Ecto neural progenitor cell (in vitro differentiated cells): ENCODE data around the gene C5.
"Not testable (repeated sequence)": the region's sequence is repeated elsewhere in the genome, so short reads cannot be mapped to it uniquely, and the experiment has no call there.

Source experiments
- DNase-seq: peaks from one replicate; pipeline ENCODE4 v3.0.0-alpha.2; 2018; ENCODE audit warnings: low spot score

Gene C5

DNA sequence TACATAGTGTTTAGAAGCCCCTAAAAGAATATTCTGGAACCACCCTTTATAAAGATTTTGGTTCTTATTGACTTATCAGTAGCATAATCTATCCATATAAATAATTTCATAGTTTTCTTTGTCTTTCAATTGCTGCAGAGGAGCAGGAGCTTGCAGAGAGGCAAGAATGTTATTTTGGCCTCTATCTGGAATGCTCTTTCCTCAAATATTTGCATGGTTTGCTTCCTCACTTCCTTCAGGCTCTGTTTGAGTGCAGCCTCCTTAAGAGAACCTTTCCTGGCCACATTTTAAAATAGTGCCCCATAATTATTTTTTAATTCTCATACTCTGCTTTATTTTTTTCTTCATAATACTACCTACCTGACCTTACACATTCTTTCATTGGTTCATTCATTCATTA lies 1.5 kb downstream of the C5 start:
- DNase-seq: no peak

DNA sequence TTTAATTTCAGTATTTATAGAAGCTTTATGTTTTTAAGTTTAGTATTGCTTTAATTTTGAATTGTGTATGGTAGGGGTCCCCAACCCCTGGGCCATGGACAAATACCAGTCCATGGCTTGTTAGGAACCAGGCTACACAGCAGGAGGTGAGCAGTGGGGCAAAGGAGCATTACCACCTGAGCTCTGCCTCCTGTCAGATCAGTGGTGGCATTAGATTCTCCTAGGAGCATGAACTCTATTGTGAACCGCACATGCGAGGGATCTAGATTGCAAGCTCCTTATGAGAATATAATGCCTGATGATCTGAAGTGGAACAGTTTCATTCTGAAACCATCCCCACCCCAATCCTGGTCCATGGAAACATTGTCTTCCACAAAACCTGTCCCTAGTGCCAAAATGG lies 1.9 kb downstream of the C5 start:
- no peak for DNase-seq

- no peak for DNase-seq
Observed at GRCh38 chr9:121038804-121039203, 11.3 kb downstream of the C5 start.

GRCh38 chr9:121038362-121038761 lies 11.7 kb downstream of the C5 start:
- DNase-seq: no peak

GRCh38 chr9:121035717-121036116 lies 14.4 kb downstream of the C5 start:
- DNase-seq: not testable (repeated sequence)

DNA sequence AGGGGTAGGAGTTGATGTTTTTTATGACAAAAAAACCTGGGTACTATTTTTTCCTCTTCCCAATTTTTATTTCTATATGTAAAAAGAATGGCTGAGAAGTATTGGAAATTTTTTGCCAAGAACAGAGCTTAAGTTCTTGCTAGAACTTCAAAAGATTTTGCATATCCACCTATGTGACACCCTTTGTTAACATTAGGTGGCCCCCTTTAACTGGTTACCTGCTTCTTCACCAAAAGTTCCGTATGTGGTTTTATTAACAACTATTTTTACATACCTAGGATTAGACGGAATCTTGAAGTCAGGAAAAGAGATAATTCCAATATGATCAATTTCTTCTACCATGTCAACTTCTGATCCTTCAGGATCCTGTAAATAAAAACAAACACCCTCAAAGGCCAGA lies 15.5 kb downstream of the C5 start:
- no peak for DNase-seq

GRCh38 chr9:121029469-121029868 lies 20.6 kb downstream of the C5 start:
- no peak for DNase-seq

- DNase-seq: not testable (repeated sequence)
Observed at GRCh38 chr9:121028285-121028684, 21.8 kb downstream of the C5 start.

GRCh38 chr9:121026768-121027167 lies 23.3 kb downstream of the C5 start:
- DNase-seq: no peak

GRCh38 chr9:121026260-121026691 lies 23.8 kb downstream of the C5 start:
- no peak for DNase-seq

GRCh38 chr9:121024237-121024636 lies 25.8 kb downstream of the C5 start:
- DNase-seq: no peak

DNA sequence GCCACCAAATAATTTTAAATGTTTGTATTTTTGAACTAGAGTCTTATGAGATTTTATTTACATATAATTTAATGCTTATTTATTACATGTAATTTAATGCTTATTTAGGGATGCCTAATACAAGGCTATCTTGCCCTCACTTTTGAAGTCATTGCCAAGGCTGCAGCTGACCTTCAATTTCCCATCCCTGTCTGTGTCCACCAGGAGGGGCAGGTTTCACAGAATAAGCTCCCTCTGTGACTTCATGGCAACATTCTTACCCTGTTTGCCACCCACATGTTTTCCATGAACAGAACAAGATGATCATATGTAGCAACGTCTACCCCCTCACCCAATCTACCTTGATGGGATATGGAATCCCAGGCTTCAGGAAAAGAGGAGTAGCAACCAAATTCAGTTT lies 27.0 kb downstream of the C5 start:
- DNase-seq: no peak

- no peak for DNase-seq
Observed at GRCh38 chr9:121021301-121021700, 28.8 kb downstream of the C5 start.

DNA sequence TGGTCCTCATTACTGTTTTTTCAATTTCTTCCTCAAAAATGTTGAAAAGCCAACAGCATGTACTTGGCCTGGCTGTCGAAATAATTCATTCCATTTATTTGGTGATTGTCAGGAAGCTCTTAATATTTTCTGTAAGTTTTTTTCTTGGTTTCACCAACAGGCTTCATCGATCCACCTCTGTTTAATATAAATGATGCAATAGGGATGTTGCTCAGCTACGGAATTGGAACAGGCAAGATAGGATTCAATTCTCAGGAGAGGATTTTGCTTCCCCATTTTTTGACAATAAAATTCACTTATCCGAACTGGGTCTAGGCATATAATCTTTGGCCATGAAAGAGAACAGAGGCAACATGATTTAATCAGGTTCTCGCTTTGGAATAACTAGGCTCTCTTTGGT lies 30.8 kb downstream of the C5 start:
- no peak for DNase-seq

DNA sequence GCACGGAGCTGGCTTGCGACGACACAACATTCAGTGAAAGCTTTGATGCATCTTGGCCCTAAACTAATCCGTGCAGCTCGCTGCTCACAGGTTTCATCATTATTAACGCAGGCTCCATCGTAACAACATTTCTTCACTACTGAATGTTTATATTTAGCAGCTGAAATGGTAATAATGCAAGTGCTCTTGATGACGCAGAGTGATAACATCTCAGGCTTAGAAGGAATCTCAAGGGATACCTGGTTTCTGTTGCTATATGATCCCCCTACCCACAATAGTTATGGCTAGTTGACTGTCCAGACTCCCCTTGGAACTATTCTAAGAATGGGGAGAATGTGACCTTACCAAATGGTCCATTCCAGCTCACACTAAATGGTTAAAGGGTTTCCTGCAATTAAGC lies 36.2 kb downstream of the C5 start:
- DNase-seq: no peak

- no peak for DNase-seq
Observed at GRCh38 chr9:121009650-121010049, 40.4 kb downstream of the C5 start.

DNA sequence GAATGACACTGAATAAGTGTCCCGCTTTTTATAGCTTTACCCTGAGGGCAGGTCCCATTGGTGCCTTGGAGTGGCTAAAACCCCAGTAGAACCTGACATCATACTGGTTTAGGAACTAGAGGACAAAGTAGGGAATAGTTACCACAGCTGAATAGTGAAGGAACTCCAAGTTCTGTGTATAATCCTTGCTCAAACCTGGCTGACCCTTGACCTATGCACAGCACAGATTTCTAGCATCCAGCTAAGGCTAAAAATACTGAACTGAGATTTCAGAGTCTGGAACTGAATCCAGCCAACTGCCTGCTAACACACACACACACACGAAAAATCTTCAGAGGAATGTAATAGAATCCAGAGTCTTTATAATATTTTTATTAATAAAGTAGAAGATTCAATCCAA lies 50.8 kb downstream of the C5 start:
- DNase-seq: no peak

DNA sequence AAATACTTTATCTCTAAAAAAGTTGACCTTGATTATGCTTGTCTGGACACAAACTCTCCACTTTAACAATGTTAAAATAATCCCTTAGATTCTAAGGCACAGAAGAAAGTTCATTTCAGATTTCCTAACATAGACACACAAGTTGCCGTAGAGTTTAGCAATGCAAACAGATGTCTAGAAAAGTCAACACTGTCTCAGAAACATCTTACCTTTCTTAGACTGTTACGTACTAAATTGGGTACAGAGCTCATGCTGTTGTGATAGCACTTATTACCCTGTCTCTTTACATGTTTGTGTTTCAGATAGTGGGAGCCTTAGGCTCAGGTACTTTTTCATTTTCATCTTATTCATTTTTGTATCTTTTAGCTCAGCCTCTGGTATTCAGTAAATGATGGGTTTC lies 52.0 kb downstream of the C5 start:
- no peak for DNase-seq

- no peak for DNase-seq
Observed at GRCh38 chr9:120997502-120997901, 52.6 kb downstream of the C5 start.

- no peak for DNase-seq
Observed at GRCh38 chr9:120996409-120996808, 53.7 kb downstream of the C5 start.

DNA sequence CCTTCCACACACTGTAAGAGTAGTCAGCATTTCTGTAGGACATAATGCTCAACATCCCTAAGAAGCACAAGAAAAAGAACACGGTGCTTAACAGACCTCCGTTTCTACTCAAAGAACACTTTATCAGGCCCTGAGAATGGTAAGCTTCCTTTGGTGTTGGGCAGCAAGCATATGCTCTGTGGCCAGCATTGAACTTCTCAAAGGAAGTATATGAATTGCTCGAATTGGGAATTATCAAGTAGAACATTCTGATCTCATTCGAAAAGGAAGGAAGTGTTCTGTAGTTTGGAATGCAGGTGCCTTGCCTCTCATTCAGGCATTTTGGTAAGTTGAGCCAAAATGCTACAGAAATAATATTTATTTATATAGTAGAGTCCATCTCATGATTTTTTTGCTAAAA lies 61.0 kb downstream of the C5 start:
- DNase-seq: no peak

DNA sequence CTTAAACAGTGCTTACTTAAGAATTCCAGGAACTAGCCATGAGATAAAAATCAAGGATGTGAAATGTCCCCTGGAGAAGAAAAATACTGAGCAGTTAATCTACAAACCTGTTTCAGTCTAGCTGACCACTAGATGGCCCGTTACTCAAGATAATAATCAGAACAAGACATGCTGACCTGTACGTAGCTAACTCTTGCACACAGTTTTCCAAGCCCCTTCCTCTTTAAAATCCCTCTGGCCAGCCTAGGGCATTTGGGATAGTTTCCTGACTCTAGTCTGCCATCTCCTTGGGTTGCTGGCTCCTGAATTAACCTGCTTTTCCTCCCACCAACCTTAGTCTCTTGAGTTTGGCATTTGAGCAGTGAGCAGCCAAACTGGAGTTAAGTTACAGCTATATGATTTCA lies 64.3 kb downstream of the C5 start:
- no peak for DNase-seq

- no peak for DNase-seq
Observed at GRCh38 chr9:120983259-120983837, 66.7 kb downstream of the C5 start.

DNA sequence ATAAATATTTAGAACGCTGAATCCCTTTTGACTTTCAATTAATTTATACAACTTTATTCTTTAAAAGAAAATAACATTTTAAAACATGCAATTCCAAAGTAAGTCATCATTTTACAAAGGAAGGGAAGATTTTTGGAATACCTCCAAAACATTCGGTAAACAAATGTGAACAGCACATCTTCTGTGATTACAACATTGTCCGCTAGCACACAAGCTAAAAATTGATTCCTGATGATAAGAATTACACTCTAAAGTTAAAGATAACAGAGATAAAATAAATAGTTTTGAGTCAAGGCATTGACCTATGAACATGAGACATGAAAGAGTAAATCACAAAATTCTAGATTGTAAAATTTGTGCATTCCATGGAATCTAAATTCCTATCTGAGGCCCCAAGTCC lies 67.2 kb downstream of the C5 start:
- no peak for DNase-seq

DNA sequence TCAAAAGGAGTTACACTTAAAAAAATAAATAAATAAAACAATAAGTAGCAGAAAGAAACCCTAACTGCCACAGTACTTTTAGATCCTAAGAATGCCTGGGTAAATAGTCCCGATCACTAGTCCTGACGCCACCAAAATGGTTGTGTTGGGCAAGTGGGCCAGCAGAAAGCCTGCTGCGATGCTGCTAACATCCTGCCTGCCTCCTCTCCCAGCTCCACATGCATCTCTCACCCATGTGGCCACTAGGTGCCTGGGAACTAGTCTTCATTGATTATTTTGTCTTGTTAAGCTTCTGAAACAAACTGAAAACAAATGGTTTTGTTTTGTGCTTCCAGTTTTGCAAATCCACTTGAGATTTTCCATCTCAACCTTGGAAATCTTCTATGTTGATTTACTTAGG lies 69.1 kb downstream of the C5 start:
- DNase-seq: no peak
